KMS-11 (cell line): Measurements from ENCODE around the gene COL18A1.
"Not testable (repeated sequence)": the region's sequence is repeated elsewhere in the genome, so short reads cannot be mapped to it uniquely, and the experiment has no call there.

Experiments used
- H2AFZ ChIP-seq: fragments of 200-600 bp; sonication (generic); 2 replicates; pipeline ENCODE4 v1.6.1; 2016; ENCODE audit warnings: antibody characterized with exemption, mixed run types, low read depth
- H3K27ac ChIP-seq: fragments of 200-600 bp; sonication (generic); 2 replicates; pipeline ENCODE4 v1.6.1; 2016; ENCODE audit warnings: mild to moderate bottlenecking, mixed run types
- H3K27me3 ChIP-seq: fragments of 200-600 bp; sonication (generic); 2 replicates; pipeline ENCODE4 v1.6.1; 2017; ENCODE audit warnings: mild to moderate bottlenecking, low read depth, mixed run types, moderate library complexity; ENCODE audit not compliant: insufficient read depth
- H3K36me3 ChIP-seq: fragments of 200-600 bp; sonication (generic); 2 replicates; pipeline ENCODE4 v1.6.1; 2017; ENCODE audit warnings: mild to moderate bottlenecking, mixed run types; ENCODE audit not compliant: insufficient read depth
- H3K4me1 ChIP-seq: fragments of 200-600 bp; sonication (generic); 2 replicates; pipeline ENCODE4 v1.6.1; 2016; ENCODE audit warnings: mild to moderate bottlenecking, low read depth, mixed run types; ENCODE audit not compliant: poor library complexity, severe bottlenecking
- H3K4me2 ChIP-seq: fragments of 200-600 bp; sonication (generic); 2 replicates; pipeline ENCODE4 v1.7.0; 2016; ENCODE audit warnings: mild to moderate bottlenecking, mixed run types
- H3K4me3 ChIP-seq: fragments of 200-600 bp; sonication (generic); IDR thresholded peaks from 2 replicates; pipeline ENCODE4 v1.6.1; 2017; ENCODE audit warnings: low read depth, low read length, mixed read lengths; ENCODE audit not compliant: insufficient read depth
- H3K79me2 ChIP-seq: fragments of 200-600 bp; sonication (generic); 2 replicates; pipeline ENCODE4 v1.6.1; 2016; ENCODE audit warnings: low read depth, mixed run types; ENCODE audit not compliant: insufficient read depth
- H3K9ac ChIP-seq: fragments of 200-600 bp; sonication (generic); 2 replicates; pipeline ENCODE4 v1.6.1; 2016; ENCODE audit warnings: mild to moderate bottlenecking, mixed run types
- H4K20me1 ChIP-seq: fragments of 200-600 bp; sonication (generic); 2 replicates; pipeline ENCODE4 v1.6.1; 2016; ENCODE audit warnings: mild to moderate bottlenecking, mixed run types; ENCODE audit not compliant: insufficient read depth
- CTCF ChIP-seq: fragments of 200-600 bp; sonication (generic); conservative IDR thresholded peaks from 2 replicates; pipeline ENCODE4 v1.6.1; 2017; ENCODE audit warnings: low read depth, mild to moderate bottlenecking, antibody characterized with exemption, low read length, moderate library complexity, mixed read lengths

The COL18A1 gene

DNA sequence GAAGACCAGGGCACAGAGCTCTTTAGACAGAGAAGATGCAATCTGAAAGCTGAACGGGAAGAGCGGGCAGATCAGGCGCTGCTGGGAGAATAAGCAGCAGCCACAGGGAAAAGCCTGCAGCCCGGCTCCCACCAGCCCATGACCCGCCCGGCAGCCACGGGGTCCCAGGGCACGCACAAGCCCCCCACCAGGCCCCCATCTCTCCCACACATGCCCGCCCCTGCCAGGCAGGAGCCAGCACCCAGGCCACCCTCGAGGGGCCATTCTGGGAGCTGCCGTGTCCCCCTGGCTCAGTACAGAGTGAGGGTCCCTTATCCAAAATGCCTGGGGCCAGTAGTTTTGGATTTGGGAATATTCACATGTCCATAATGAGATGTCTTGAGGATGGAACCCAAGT, 120.9 kb downstream of the COL18A1 start:
- no peak overlapping the region for H3K27ac ChIP-seq
- no peaks in the 10 kb centered on the region for H3K27me3 ChIP-seq
- no peak overlapping the region for H3K9ac ChIP-seq
- no peak overlapping the region for H3K4me2 ChIP-seq
- 0 out of 2 replicates have a peak, but pooled peaks cover 4% of the 10 kb centered on the region for H3K36me3 ChIP-seq
- no peak overlapping the region for H2AFZ ChIP-seq
- H3K4me3 ChIP-seq, result no peak overlapping the region
- no peak for TF ChIP-seq CTCF
- H3K4me1 ChIP-seq, result no peaks in the 10 kb centered on the region
- H4K20me1 ChIP-seq, result no peaks in the 10 kb centered on the region
- H3K79me2 ChIP-seq, result no peaks in the 10 kb centered on the region

- H3K79me2 ChIP-seq, H3K27me3 ChIP-seq, H3K4me2 ChIP-seq, H3K9ac ChIP-seq, H3K4me3 ChIP-seq, H3K36me3 ChIP-seq, H2AFZ ChIP-seq, H3K4me1 ChIP-seq, H3K27ac ChIP-seq, H4K20me1 ChIP-seq: not testable (repeated sequence)
These were observed 122.4 kb downstream of the COL18A1 start for GRCh38 chr21:45527151-45527999.

GRCh38 chr21:45528028-45528705, 123.2 kb downstream of the COL18A1 start:
- no peak overlapping the region for H3K4me2 ChIP-seq
- H2AFZ ChIP-seq, result no peak overlapping the region
- no peaks in the 10 kb centered on the region for H3K4me1 ChIP-seq
- TF ChIP-seq CTCF, result no peak
- H3K4me3 ChIP-seq, result no peak overlapping the region
- H3K9ac ChIP-seq, result no peak overlapping the region
- H3K36me3 ChIP-seq, result peaks cover 6% of the 10 kb centered on the region; the same call in 1 of the 2 replicates
- H3K79me2 ChIP-seq, result no peaks in the 10 kb centered on the region
- no peaks in the 10 kb centered on the region for H4K20me1 ChIP-seq
- H3K27me3 ChIP-seq, result no peaks in the 10 kb centered on the region
- no peak overlapping the region for H3K27ac ChIP-seq

DNA sequence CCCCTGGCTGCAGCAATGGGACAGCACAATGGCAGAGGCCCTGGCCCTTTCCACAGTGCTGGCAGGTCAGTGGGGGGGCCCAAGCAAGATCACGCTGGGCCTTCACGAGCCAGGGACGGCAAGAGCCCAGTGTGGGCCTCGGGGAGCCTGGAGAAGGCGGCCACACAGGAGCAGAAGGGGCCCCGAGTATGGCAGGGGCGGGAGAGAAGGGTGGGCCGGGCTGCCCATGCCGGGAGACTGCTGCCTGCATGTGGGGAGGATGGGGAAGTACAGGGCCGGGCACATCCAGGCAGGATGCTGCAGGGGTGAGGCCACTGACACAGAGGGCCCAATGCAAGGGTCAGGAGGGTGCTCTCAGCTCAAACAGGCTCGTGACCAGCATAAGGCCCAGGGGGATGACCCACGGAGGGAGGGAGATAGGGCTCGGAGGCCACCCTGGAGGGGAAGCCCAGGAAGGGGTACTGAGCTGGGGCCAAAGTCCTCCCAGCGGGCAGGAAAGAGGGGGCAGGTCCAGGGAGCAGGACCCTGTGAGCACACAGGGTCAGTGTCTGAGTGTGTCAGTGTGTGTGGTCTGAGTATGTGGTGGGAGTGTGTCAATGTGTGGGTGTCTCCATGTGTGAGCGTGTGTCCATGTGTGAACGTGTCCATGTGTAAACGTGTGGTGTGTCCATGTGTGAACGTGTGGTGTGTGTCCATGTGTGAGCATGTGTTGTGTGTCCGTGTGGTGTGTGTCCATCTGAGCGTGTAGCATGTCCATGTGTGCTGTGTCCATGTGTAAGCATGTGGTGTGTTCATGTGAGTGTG, 124.2 kb downstream of the COL18A1 start:
- Histone ChIP-seq H3K4me1 (no peaks in the 10 kb centered on the region), H4K20me1 (no peaks in the 10 kb centered on the region), H3K36me3 (peaks cover 6% of the 10 kb centered on the region; the same call in 1 of the 2 replicates), H3K27me3 (no peaks in the 10 kb centered on the region), H2AFZ (no peak overlapping the region), H3K9ac (no peak overlapping the region), H3K27ac (no peak overlapping the region), H3K4me3 (no peak overlapping the region), H3K4me2 (no peak overlapping the region), H3K79me2 (no peaks in the 10 kb centered on the region; the same call in 1 of the 2 replicates)
- TF ChIP-seq CTCF, result no peak
